ENCODE data around the gene FALEC. TPM values are rescaled to one million over a fixed set of nuclear protein-coding genes. Genes with fewer than 3 reads are reported as not detected.

Gene FALEC
- total RNA-seq, 1 donor from 2014 or later: 0.43 TPM

- Histone ChIP-seq H3K27me3 (ENCODE audit: insufficient read depth, low read length) (no peaks in the 10 kb centered on the region), H3K4me2 (ENCODE audit: low read length) (peak overlapping the region; percentile 96), H3K4me3 (ENCODE audit: insufficient read depth, low read depth, low read length) (no peak overlapping the region), H3K9me3 (ENCODE audit: insufficient read depth, low read depth, low read length) (no peaks in the 10 kb centered on the region), H4K20me1 (ENCODE audit: insufficient read depth, low read length) (peaks cover 24% of the 10 kb centered on the region), H2AFZ (ENCODE audit: low read depth, low read length) (no peak overlapping the region), H3K79me2 (ENCODE audit: insufficient read depth, low read length) (peaks cover 39% of the 10 kb centered on the region), H3K36me3 (ENCODE audit: insufficient read depth, low read length) (no peaks in the 10 kb centered on the region), H3K9ac (ENCODE audit: low read length) (peak overlapping the region; percentile 99), H3K27ac (ENCODE audit: low read depth, low read length) (no peak overlapping the region), H3K4me1 (ENCODE audit: insufficient read depth, low read length) (peaks cover 42% of the 10 kb centered on the region)
- Mint-ChIP-seq H3K27ac (ENCODE audit: unreplicated experiment) (peak overlapping the region; percentile 100), H3K9me3 (ENCODE audit: unreplicated experiment) (no peaks in the 10 kb centered on the region), H3K27me3 (ENCODE audit: low read depth, unreplicated experiment) (no peaks in the 10 kb centered on the region), H3K4me3 (ENCODE audit: unreplicated experiment) (no peak overlapping the region), H3K4me1 (ENCODE audit: low read depth, unreplicated experiment) (peaks cover 38% of the 10 kb centered on the region), H3K36me3 (ENCODE audit: low read depth, unreplicated experiment) (peaks cover 2% of the 10 kb centered on the region)
- DNase-seq (ENCODE audit: low read depth) (no peak), FAIRE-seq (no peak)
- TF ChIP-seq EZH2 (IDR thresholded peaks at IDR 0.05; ENCODE audit: insufficient read depth, low read length): no peak
- TF ChIP-seq CTCF (IDR thresholded peaks at IDR 0.05; ENCODE audit: insufficient read depth, low read depth, low read length): peak; percentile 87
Measured at GRCh38 chr1:150560011-150560438, 44.5 kb downstream of the FALEC start.

- Histone ChIP-seq H3K9ac (ENCODE audit: low read length) (peak overlapping the region; percentile 99), H3K4me1 (ENCODE audit: insufficient read depth, low read length) (peaks cover 42% of the 10 kb centered on the region), H4K20me1 (ENCODE audit: insufficient read depth, low read length) (peaks cover 22% of the 10 kb centered on the region), H3K9me3 (ENCODE audit: insufficient read depth, low read depth, low read length) (no peaks in the 10 kb centered on the region), H3K36me3 (ENCODE audit: insufficient read depth, low read length) (no peaks in the 10 kb centered on the region), H2AFZ (ENCODE audit: low read depth, low read length) (peak overlapping the region; percentile 61), H3K4me3 (ENCODE audit: insufficient read depth, low read depth, low read length) (peak overlapping the region; percentile 63), H3K27me3 (ENCODE audit: insufficient read depth, low read length) (no peaks in the 10 kb centered on the region), H3K79me2 (ENCODE audit: insufficient read depth, low read length) (peaks cover 45% of the 10 kb centered on the region), H3K4me2 (ENCODE audit: low read length) (peak overlapping the region; percentile 96), H3K27ac (ENCODE audit: low read depth, low read length) (peak overlapping the region; percentile 100)
- Mint-ChIP-seq H3K27ac (ENCODE audit: unreplicated experiment) (peak overlapping the region; percentile 100), H3K4me3 (ENCODE audit: unreplicated experiment) (peak overlapping the region; percentile 81), H3K36me3 (ENCODE audit: low read depth, unreplicated experiment) (peaks cover 2% of the 10 kb centered on the region), H3K27me3 (ENCODE audit: low read depth, unreplicated experiment) (no peaks in the 10 kb centered on the region), H3K9me3 (ENCODE audit: unreplicated experiment) (no peaks in the 10 kb centered on the region), H3K4me1 (ENCODE audit: low read depth, unreplicated experiment) (peaks cover 38% of the 10 kb centered on the region)
- FAIRE-seq (no peak), DNase-seq (ENCODE audit: low read depth) (no peak)
- TF ChIP-seq EZH2 (IDR thresholded peaks at IDR 0.05; ENCODE audit: insufficient read depth, low read length): no peak
- TF ChIP-seq CTCF (IDR thresholded peaks at IDR 0.05; ENCODE audit: insufficient read depth, low read depth, low read length): peak; percentile 65
Measured at GRCh38 chr1:150560576-150561253, 45.2 kb downstream of the FALEC start.
